ENCODE data around the gene ARPC2.

Gene ARPC2

GRCh38 chr2:218179782-218180181 lies 37.2 kb upstream of the ARPC2 start:
- ChIA-PET POLR2A (no interaction called here), CTCF (interaction anchor here (3.1 kb wide), 1 partner anchor 11 kb away, joined by 15 read pairs; no protein-coding TSS in a partner anchor)
- no peak for TF ChIP-seq CTCF (IDR thresholded peaks at IDR 0.05; ENCODE audit: control extremely low read depth, extremely low read depth, low read depth, missing control alignments)
- DNase-seq (ENCODE audit: extremely low spot score), result no peak

GRCh38 chr2:218180467-218181114 lies 36.4 kb upstream of the ARPC2 start:
- ChIA-PET POLR2A (no interaction called here), CTCF (interaction anchor here (1.0 to 3.1 kb wide), 5 partner anchors 8 to 91 kb away, joined by 3 to 15 read pairs (median 6); no protein-coding TSS in a partner anchor)
- no peak for DNase-seq (ENCODE audit: extremely low spot score)
- no peak for TF ChIP-seq CTCF (IDR thresholded peaks at IDR 0.05; ENCODE audit: control extremely low read depth, extremely low read depth, low read depth, missing control alignments)

- CTCF ChIA-PET, result interaction anchor here (0.9 to 1.8 kb wide), 4 partner anchors 15 to 87 kb away, joined by 3 to 7 read pairs (median 5); no protein-coding TSS in a partner anchor
- TF ChIP-seq CTCF (IDR thresholded peaks at IDR 0.05; ENCODE audit: control extremely low read depth, extremely low read depth, low read depth, missing control alignments), result no peak
- POLR2A ChIA-PET, result no interaction called here
- DNase-seq (ENCODE audit: extremely low spot score), result no peak
Observed at GRCh38 chr2:218184331-218184730, 32.7 kb upstream of the ARPC2 start.

GRCh38 chr2:218186355-218186766 lies 30.6 kb upstream of the ARPC2 start:
- peak; percentile 71 for DNase-seq (ENCODE audit: extremely low spot score)
- ChIA-PET POLR2A (no interaction called here), CTCF (interaction anchor here (1.0 to 1.3 kb wide), 2 partner anchors 23 to 100 kb away, joined by 4 read pairs; no protein-coding TSS in a partner anchor)
- peak; percentile 86 for TF ChIP-seq CTCF (IDR thresholded peaks at IDR 0.05; ENCODE audit: control extremely low read depth, extremely low read depth, low read depth, missing control alignments)

- no peak for TF ChIP-seq CTCF (IDR thresholded peaks at IDR 0.05; ENCODE audit: control extremely low read depth, extremely low read depth, low read depth, missing control alignments)
- ChIA-PET POLR2A (no interaction called here), CTCF (interaction anchor here (1.0 to 1.6 kb wide), 6 partner anchors 12 to 171 kb away, joined by 3 to 6 read pairs (median 4); no protein-coding TSS in a partner anchor)
- DNase-seq (ENCODE audit: extremely low spot score), result no peak
Observed at GRCh38 chr2:218186876-218187275, 30.1 kb upstream of the ARPC2 start.

GRCh38 chr2:218187296-218188015 lies 29.5 kb upstream of the ARPC2 start:
- ChIA-PET CTCF (interaction anchor here (0.7 to 1.6 kb wide), 9 partner anchors 12 to 170 kb away, joined by 3 to 6 read pairs (median 4); no protein-coding TSS in a partner anchor), POLR2A (no interaction called here)
- no peak for TF ChIP-seq CTCF (IDR thresholded peaks at IDR 0.05; ENCODE audit: control extremely low read depth, extremely low read depth, low read depth, missing control alignments)
- DNase-seq (ENCODE audit: extremely low spot score), result no peak

All from GM10248 (cell line).